GM10847 (cell line): Measurements from ENCODE around the gene DMRT1.

Experiments
- POLR2A ChIP-seq: IDR thresholded peaks from 2 replicates; pipeline ENCODE4 v1.6.1; 2011; ENCODE audit not compliant: insufficient read length; ENCODE audit errors: extremely low read depth

The DMRT1 gene

DNA sequence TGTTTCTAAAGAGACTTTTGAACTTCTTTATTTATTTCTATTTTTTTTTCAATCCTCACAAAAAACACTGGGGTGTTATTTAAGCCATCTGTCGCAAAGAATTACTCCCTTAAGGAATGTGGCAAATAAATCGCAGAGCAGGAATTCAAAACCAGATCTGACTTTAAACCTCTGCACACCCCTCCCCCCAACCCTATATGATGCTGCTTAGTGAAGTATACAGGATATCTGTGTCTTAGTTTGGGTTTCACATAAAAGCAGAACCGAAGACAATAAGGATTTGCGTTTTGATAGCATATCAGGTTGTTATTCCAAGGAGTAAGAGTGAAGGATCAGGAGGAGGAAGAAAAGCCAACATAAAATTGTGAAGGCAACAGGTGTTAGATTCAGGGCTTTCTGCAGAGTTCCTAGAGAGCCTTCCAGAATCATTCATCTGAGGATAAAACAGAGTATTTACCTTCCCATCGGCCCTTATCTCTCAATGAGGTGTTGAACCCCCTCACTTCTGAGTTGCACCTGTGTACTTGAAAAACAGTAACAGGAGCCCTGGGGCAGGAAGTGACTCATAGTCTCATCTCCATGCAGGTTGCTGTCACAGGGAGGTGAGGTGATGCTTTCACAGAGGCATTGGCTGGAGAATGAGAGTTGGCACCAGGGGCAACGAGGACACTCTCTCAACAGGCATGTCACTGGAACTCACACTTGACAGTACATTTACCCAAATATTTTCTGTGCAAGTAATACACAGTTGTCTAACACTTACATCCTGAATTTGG is 101.5 kb downstream of the DMRT1 start:
- no peak for TF ChIP-seq POLR2A

DNA sequence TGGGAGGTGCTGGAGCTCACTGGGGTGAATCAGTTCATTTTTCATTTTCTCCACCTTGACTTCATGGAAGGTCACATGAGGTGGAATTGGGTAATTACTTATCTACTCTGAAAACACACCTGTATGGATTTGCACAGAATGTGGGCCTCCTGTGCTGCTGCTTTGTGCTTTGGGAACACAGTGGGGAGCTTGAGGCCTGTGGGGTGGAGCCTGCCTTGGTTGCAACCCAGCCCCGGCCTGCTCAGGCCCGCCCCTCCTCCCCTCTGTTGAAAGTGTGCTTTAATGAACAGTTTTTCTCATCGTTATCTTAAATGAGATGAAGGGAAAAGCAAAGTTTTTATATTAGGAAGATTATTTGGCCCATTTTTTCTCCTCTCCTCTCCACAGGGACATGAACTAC is 106.5 kb downstream of the DMRT1 start:
- TF ChIP-seq POLR2A: no peak

DNA sequence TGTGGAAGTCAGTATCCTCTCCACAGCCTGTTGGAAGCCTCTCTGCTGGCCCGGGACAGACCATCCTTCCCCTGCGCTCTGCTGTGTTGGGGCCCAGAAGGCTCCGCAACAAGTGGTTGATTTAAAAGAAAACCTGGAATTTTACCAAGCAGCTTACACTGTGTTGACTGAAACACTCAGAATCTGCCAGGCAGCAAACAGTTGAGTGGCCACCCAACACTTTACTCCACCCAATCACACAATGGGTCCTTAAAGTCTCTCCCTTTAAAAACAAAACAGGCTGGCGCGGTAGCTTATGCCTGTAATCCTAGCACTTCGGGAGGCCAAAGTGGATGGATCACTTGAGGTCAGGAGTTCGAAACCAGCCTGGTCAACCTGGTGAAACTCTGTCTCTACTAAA is 107.0 kb downstream of the DMRT1 start:
- no peak for TF ChIP-seq POLR2A

DNA sequence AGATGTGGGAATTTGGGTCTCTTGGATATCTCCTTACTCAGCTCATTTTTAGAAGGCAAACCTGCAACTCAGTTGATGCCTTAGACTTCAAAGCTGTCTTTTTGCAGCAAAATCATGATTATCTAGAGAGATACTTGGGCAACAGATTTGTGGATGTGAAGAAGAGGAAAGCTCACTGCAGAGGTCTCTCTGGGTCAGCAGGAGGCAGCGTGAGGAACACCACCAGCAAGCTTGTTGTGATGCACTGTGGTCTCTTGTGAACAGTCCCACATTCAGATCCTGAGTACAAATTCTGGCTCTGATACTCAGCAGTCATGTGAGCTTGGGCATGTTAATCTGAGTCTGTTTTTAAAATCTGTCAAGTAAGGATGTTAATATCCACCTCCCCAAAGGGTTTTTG is 108.6 kb downstream of the DMRT1 start:
- TF ChIP-seq POLR2A: no peak

DNA sequence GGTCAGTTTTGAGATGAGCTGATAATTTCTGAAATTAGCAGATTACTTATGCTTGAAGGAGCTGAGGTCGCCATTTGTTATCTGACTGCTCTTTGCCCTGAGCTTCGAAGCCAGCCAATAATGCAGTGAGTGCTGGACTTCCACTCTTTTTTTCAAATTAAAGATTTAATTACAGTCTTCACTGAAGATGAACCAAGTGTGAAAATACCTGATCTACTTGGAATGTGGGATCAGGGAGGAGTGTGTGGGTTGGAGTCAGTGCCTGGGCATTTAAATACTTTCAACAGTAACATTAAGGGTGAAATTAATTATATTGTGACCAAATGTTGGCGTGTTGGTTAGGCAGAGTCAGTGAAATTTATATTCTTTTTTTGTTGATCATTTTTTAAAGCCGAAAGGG is 111.0 kb downstream of the DMRT1 start:
- no peak for TF ChIP-seq POLR2A

DNA sequence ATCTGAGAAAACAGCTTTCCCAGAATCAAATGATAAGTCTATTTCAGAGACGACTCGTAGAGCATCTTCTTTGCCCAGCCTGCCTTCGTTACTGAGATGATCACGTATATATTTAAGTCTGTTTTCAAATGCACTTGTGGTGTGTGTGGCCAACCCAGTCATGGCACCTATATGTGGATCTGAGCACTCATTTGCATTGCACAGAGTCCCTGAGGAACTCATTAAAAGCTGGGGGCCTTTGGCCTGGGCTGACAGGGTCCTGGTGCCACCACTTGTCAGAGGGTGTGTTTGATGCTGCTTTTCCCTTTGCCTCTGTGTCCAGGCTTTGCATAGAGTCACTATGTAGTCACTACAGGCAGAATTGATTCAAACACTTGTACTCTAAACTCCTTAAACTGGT is 117.6 kb downstream of the DMRT1 start:
- TF ChIP-seq POLR2A: no peak

DNA sequence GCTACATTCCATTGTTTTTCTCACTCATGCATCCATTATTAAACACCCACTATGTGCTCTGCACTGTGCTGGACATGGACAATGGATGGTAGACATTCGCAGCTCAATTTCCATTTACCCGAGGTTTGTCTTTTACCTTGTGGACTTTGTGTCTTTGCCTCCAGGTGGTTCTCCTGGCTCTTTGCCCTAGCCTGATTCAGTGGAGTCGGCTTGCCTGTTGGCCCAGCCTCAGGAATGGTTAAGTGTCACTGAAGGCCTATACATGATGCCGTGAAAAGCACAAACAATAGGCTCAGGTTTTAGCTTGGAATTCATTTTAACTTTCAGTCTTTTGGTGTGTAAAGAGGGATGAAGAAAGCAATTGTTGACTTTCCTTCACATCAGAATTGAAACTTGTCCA is 118.4 kb downstream of the DMRT1 start:
- TF ChIP-seq POLR2A: no peak

DNA sequence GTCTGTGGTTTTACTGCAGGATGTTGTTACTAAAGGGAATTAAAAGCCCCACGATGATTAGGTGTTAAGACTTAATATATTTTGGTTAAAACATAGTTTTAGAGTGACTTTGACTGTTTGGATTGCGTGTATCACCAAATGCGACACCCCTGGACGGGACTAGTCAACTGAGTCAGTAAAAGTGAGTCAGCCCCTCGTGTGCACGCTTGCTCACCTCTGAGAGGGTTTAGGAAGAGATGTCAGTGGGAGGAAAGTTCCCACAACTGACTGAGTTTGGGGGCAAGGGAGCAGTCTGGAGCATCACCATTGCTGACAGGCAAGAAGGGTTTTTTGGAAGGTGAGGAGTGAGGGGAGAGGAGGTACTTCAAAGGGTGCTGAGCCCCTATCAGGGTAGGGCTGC is 120.5 kb downstream of the DMRT1 start:
- TF ChIP-seq POLR2A: no peak

DNA sequence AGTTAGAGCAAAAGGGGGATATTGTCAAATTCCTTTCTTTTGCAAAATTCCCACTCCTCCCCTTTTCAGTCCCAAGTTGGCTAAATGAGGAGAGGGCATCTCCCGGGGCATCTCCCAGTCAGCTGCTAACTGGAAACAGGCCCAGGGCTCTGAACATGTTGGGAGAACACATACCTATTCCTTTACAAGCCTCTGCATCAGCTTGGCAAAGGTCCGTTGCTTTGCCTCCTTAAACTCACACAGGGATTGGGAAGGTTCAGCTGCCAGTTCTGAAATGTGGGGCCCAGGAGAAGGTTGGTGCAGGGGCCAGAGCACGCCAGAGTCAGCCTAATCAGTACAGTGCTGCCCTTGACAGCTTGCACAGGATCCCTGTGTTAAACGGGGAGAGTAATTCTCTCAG is 124.0 kb downstream of the DMRT1 start:
- TF ChIP-seq POLR2A: no peak

DNA sequence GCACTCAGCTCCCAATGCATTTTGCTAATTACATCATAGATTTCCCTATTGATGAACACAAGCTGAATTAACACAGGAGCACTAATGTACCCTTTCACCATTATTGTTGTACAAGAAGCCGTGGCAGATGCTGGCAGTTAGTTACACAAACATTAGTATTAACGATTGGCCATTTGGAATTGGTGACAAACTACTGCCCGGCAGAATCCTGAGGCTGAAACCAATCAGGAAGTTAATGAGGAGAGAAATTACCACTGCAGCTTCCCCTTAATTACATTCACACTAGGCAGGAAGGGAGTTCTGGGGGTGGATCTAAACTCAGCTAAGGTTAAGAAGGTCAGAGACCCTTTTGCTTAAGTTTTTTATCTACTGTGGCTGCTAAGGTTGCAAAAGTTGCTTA is 125.4 kb downstream of the DMRT1 start:
- no peak for TF ChIP-seq POLR2A

DNA sequence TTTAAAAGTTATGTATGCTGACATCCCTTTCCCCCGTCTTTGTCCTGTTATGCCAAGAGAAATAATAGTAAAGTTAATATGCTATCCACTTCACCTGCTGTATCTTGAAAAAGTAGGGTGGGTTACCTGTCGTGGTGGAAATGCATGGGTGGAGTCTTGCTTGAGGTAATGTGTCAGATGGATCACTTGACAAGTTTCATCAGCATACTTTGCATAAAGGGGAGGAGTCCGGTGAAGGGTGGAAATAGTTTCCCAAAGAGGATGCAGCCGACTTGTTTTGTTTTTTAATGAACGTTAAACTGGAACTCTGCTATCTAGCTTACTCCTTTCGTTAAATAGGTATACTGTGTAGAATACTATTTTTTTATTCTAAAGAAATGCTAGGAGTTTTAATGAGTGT is 125.9 kb downstream of the DMRT1 start:
- TF ChIP-seq POLR2A: no peak

DNA sequence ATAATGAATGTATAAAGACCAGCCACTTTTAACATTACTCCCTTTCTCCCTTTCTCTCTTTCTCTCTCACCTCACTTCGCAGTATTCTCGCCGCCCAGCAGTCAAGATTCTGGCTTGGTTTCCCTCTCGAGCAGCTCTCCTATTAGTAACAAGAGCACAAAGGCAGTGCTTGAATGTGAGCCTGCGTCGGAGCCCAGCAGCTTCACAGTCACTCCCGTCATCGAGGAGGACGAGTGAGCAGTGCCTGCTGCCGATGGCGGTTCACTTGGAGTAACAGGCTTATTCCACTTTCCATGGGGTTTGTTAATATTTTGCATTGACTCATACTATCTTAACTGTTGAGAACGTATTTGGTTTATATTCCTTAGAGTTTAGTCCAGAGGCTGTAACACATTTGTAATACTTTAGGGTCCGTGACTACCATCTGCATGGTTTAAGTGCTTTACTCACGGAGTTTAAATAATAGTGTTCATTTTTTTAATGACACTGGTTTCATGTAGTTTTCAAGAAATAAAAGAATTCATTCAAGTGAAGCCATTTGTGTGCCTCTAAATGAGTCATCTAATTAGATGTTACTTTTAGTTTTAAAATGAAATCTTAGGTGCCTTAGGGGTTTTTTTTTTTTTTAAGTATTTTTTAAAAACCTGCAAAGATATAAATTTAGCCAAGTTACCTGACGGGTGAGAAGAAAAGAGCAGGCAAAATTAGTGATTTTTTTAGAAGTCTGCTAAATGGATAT is 126.6 kb downstream of the DMRT1 start:
- no peak for TF ChIP-seq POLR2A

DNA sequence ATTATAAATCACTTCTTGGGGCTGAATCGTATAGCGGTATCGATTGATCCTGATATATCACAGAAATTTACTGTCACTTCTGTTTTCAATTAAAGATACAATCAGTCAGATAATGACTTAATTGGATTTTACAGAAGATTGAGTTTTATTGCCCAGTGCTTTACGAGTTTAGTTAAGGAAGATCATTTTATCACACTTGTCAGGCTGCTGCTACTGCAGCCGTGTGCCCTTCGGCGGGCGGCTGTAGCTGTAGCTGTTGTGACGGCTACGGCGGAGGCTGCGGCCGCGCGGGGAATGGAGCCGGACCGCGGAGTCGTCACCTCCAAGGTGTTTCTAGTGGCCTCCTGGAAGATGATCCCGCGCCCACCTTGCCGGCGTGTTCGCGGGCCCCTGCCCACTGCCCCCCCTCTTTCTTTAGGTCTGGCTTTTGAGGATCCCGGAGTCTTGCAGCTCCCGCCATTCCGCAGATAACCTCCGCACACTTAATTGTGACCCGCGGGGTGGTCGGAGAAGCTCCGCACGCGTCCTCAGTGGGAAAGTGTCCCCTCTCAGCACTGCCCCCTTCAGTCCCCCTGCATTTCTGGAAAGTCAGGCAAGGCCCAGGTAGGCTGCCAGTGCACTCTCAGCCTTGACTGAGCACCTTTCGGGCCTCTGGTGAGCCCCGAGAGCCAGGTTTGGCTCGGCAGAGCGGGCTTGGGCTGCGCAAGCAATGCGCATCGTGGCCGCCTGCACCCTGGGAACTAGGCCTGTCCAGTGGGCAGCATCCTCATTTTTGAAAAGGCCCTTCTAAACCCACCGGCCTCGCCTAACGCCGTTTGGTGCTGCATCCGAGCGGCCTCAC is 128.0 kb downstream of the DMRT1 start:
- TF ChIP-seq POLR2A: no peak

DNA sequence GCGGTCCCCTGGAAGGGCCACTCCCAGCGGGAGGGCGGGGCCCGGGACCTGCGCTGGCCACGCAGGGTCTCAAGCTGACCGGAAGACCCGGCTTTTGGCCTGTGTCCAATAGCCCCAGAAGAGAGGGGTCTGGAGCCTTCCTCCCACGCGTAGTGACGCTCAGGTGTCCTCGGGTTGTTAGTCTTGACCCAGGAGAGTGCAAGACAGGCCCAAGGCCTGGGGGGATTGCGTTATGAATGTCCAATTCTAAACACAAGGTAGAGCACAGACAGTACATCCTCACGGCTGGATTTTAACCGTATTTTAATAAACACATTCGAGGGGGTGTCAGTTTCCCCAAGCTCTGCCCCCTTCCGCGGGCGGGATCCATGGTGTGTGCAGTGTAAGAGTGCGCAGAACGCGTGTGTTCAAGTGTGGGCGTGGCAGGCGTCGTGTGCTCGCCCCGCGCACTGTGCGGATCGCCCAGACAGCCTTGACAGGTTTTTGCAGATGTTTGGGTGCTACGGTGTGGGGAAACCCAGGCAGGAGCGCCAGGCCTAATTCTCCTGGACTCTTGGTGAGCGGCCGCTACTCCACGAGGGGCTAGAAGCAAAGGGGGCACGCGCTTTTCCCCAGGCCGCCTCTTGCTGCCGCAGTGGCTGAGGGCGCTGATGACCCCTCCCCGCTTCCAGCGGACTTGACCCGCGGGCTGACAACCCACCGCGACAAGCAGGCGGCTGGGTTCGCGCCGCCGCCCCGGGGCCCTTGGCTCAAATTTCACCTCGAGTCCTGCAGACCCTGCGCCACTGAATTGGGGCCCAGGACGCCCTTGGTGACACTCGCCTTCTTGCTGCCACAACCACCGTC is 128.9 kb downstream of the DMRT1 start:
- TF ChIP-seq POLR2A: no peak
